Stimulated activated CD4-positive, alpha-beta T cell treated with anti-CD3 and anti-CD28 coated beads, TNF-alpha, amount 100 ng/mL, for 24 hours (primary cell): Measurements from ENCODE around the gene GNPTAB.

Source experiments
- DNase-seq, 3 experiments: peaks; one replicate each; pipeline ENCODE4 v3.0.0-alpha.2; 2020; ENCODE audit warnings: low read depth in 3 of 3

GNPTAB gene

DNA sequence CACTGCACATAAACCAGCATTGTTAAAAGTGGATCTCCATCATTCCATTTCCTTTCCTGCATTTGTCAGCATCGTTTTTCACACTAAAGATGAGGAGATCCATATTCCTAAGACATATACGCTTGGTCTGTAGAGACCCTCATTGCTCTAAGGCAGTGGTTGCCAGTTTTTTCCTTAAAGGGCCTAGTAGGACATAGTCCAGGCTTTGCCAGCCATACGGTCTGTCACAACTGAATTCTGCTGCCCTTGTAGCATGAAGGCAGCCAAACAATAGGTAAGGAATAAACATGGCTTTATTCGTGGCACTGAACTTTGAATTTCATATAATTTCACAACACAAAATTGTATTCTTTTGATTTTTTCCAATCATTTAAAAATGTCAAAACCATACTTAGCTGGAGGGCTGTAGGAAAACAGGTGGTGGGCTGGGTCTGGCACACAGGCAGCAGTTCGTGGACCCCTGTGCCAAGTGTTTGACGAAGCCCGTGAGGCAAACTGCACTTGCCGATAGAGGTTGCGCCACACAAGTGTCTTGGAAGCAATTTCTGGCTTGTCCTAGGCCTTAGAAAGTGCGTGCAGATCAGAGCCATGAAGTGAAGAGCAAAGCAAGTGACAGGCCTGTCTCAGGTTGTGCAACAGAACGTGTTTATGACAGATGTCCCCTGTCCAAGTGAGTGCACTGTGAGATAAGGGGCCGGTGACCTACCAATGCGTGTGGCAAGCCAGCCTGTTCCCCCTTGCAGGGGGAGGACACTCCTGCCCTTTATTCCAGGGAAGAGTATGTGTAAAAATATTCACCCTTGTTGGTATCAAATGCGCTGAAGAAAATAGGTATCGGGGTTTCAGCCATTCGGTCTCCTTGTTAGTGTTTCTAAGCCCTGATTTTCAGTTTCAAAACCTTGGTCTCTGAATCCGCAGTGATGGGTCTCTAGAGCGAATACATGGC lies 134.2 kb downstream of the GNPTAB start:
- no peak for DNase-seq

DNA sequence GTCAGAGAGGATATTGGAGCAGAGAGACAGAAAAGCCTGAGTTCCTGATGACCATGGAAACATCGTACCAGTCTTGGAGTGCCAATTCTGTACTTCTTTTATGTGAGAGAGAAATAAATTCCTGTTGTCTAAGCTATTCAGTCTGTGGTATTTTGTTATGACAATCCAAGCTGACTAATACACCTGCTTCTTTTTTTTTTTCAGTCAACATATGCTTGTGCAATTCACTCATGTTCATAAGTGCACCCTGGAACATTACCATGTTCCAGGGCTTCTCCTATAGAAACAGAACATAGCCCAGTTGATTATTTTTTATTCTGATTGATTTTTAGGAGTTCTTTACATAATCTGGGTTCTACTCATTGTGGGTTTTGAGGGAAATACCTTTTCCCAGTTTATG lies 135.1 kb downstream of the GNPTAB start:
- no peak for DNase-seq
